ENCODE results near the gene MORN3.
A peak's percentile ranks its signal among the peaks of the same experiment; 100 is the strongest.
"Not testable (repeated sequence)": the region's sequence is repeated elsewhere in the genome, so short reads cannot be mapped to it uniquely, and the experiment has no call there.

Gene MORN3, protein sequence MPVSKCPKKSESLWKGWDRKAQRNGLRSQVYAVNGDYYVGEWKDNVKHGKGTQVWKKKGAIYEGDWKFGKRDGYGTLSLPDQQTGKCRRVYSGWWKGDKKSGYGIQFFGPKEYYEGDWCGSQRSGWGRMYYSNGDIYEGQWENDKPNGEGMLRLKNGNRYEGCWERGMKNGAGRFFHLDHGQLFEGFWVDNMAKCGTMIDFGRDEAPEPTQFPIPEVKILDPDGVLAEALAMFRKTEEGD

DNA sequence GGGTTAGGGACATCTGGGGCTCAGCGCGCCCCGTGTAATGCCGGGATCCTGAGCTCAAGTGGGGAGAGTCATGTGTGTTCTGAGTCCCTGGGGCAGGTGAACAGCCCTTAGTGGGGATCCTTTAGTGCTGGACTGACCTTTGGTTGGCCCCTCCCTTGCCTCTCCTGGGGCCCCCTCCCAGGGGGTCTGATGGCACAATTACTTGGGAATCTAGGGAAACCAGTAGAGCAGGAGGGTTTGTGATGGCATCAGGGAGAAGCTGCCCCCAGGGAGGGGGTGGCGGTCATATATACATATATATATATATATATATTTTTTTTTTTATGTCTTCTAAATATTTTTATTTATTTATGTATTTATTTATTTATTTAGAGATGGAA is at the start of gene MORN3:
TSS of gene MORN3 (minus strand) at position 134 of the 380 bp plus-strand sequence. CDS start 171 bp downstream, outside the sequence.
- DNase-seq, result no peak

DNA sequence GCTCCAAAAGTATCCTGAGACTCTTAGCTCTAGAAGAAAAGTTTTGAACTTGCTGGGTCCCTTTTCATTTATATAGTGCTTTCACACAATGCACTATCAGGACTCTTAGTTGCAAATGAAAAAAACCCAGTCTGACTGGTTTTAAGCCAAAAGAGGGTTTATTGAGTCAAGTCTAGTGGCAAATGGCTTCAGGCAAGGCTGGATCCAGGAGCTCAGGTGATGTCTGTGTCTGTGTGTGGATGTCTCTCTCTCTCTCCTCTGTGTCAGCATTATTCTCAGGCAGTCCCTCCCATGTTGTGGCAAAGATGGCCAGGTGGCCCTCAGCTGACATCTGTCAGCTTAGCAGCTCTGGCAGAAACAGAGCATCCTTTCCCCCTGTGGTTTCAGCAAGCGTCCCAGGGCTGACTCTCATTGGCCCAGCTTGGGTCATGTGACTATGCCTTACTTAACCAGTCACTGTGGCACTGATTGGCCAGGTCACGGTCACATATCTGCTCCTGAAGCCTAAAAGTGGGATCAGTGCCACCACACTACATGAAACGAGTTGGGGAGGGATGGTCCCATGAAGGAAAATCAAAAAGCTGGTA is 49.3 kb upstream of the MORN3 start:
- peak; percentile 31 for DNase-seq

DNA sequence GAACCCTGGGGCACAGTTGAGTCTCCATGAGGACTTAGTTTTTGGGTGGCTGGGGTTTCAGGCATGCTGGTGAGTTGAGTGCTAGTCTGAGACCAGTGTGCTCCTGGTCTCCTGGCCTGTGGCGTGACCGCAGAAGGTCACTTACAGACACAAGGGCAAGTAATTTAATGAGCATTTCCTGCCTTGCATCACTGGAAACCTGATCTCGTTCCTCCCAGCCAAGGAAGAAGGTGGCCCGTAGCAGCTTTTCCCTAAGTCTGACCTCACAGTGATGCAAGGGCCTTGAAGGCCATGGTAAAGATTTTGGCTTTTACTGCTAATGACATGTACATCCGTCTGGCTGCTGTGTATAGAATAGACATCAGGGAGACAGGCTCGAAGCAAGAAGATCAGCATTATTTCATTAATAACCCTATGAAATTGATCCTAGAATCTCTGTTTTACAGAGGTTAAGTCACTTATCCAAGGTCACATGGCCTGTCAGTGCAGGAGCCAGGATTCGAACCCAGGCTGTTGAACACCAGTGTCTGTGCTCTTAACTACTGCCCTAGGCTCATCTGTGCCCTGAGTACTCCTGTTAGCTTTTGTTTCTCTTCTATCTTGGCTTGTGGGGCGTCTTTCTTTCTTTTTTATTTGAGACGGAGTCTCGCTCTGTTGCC is 47.7 kb upstream of the MORN3 start:
- no peak for DNase-seq

DNA sequence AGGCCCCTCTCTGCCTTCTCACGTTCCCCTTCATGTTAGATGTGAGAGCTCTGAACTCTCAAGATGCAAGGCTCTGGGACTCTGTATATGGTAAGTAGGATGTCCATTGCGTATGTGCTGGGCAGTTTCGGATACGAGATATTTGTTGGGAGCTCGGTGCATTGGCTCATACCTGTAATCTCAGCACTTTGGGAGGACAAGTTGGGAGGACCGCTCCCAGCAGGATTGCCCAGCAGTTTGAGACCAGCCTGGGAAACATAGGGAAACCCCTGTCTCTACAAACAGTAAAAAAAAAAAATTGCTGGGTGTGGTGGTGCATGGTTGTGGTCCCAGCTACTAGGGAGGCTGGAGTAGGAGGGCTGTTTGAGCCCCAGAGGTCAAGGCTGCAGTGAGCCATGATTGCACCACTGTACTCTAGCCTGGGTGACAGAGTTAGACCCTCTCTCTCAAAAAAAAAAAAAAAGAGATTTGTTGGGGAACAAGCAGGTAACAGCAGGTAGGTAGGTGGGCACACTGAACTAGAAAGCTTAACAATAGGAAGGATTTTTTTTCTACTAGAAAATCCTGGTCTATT is 46.5 kb upstream of the MORN3 start:
- DNase-seq, result no peak

DNA sequence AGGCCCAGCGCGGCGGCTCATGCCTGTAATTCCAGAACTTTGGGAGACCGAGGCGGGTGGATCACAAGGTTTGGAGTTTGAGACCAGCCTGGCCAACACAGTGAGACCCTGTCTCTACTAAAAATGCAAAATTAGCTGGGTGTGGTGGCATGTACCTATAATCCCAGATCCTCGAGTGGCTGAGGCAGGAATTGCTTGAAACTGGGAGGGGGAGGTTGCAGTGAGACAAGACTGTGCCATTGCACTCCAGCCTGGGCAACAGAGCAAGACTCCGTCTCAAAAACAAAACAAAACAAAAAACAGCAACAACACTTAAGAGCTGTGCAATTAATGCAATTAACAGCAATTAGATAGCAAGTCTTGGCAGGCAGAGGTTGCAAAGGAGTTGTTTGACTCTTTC is 45.6 kb upstream of the MORN3 start:
- DNase-seq, result not testable (repeated sequence)

DNA sequence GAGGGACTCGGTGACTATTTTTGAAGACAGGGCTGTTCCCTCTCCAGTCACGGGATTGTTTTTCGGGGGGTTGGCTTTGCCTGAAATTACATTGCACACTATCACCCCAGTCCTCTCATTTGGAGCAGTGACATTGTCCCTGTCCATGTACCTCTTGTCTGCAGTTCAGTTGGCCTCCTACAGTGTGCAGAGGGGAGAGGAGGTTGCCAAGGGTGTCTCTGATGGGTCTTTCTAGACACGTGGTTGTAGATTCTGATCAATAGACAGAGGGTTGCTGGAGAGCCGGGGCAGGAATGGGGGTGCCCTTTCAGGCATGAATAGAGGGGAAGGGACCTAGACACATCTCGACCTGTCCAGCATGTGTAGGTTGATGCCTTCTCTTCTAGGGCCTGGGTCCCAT is 44.3 kb upstream of the MORN3 start:
- DNase-seq, result no peak

DNA sequence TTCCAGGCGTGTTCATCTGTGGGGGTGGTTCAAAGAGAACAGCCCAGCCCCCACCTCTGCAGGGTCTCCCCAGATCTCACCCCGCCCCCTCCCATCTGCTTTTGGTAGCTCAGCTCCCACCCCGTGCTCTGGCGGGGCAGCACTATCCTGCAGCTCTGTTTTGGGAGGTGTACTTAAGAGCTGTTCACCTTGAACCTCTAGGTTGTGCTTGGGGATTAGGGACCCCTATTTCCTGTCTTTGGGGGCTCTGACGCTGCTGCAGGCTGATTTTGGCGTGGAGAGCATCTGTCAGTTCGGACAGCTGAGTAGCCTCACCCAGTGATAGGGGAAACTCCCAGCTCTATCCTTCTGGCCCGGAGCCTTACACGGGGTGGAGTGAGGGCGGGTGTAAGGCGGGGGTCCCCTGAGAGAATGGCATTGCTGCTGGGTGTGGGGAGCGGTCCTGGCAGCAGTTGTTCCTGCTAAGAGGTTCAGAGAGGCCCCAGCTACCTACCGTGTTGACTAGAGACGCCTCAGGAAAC is 43.9 kb upstream of the MORN3 start:
- DNase-seq, result no peak

DNA sequence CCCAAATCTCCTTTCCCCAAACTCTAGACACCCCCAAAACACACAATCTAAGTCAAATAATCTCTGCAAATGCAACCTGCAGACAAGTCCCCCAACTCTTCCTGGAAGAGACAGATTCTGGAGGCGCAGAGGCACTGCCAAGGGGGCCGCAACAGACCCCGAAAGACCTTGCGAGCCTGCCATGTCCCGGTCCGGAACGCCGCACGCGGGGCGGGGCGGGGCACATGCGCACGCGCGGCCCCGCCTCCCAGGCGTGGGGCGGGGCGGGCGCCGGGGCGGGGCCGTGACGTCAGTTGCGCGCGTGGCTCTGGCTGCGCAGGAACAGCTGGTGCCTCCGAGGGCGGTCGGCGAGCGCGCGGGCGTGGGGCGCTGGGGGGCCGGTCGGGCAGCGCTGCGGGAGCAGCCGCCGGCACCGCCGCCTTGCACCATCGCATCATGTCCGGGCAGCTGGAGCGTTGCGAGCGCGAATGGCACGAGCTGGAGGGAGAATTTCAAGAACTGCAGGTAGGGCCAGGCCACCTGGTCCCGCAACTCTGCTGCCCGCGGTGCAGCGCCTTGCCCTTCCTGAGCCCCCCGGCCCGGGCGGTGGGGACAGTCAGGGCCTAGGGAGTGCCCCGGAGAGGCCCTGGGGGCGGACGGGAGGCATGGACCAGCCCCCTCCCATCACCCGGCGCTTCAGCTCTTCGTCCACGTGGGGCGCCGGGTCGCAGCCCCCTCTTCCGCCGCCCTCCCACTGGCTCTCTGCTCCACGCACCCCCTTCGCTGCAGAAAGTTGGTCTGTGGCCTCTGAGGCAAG is 43.2 kb upstream of the MORN3 start, which contains the start of gene TMEM120B:
TSS of gene TMEM120B (plus strand) at position 292 of the 796 bp plus-strand sequence. CDS start at position 436, 144 bp downstream.
- peak; percentile 88 for DNase-seq

DNA sequence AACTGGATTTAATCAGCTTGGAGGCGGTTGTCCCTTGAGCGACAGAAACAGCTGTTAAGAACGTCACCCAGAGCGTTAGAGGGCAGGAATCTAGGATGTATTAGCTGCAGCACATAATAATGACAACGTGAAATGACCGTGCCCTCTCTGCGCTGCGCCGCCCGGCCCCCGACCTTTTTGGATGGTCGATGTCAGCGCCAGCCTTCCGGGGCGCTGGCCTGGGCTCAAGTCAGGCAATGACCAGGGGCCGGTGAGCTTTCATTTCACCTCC is 42.7 kb upstream of the MORN3 start:
- no peak for DNase-seq

DNA sequence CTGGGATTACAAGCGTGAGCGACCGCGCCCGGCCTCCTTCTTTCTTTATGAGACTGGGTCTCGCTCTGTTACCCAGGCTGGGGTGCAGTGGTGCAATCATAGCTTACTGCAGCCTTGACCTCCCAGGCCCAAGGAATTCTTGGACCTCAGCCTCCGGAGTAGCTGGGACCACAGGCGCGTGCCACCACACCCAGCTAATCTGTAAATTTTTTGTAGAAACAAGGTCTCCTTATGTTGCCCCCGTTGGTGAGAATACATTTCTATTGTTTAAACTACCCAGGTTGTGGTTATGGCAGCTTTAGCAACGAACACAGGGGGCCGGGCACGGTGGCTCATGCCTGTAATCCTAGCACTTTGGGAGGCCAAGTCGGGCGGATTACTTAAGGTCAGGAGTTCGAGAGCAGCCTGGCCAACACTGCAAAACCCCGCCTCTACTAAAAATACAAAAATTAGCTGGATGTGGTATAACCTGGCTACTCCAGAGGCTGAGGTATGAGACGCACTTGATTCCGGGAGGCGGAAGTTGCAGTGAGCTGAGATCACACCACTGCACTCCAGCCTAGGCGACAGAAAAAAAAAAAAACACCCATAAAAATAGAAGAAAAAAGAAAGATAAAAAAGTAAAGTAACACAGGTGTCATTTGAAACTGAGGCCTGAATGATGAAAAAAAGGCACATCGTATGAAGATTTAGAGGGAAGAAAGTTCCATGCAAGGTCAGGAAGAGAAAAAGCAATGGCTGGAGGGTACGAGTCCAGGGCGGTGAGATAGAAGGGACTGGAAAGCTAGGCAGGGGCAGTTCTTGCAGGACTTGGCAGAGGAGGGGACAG is 42.1 kb upstream of the MORN3 start:
- peak; percentile 24 for DNase-seq

DNA sequence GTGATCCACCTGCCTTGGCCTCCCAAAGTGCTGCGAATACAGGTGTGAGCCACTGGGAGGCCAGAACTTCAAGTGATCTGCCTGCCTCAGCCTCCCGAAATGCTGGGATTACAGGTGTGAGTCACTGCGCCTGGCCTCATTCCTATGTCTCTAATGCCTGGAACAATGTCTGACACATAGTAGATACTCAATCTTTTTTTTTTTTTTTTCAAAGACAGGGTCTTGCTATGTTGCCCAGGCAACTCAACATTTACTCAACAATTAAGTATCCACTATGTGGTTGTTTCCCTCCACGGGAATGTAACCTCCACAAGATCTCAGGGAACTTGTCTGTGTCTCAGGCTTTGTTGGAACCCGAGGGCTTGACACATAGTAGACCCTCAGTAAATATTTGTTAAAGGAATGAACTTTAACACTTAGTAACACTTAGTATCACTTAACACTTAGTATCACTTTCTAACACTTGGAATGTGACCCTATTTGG is 40.1 kb upstream of the MORN3 start:
- DNase-seq, result no peak

DNA sequence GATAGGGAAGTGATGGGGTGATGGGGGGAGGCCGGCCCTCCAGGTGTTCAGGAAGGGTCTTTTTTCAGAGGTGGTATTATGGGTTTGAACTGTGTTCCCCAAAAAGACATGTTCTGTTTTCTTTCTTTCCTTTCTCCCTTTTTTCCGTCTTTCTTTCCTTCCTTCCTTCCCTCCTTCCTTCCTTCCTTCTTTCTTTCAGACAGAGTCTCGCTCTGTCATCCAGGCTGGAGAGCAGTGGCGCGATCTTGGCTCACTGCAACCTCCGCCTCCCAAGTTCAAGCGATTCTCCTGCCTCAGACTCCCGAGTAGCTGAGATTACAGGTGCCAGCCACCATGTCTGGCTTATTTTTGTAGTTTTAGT is 39.6 kb upstream of the MORN3 start:
- DNase-seq, result not testable (repeated sequence)

DNA sequence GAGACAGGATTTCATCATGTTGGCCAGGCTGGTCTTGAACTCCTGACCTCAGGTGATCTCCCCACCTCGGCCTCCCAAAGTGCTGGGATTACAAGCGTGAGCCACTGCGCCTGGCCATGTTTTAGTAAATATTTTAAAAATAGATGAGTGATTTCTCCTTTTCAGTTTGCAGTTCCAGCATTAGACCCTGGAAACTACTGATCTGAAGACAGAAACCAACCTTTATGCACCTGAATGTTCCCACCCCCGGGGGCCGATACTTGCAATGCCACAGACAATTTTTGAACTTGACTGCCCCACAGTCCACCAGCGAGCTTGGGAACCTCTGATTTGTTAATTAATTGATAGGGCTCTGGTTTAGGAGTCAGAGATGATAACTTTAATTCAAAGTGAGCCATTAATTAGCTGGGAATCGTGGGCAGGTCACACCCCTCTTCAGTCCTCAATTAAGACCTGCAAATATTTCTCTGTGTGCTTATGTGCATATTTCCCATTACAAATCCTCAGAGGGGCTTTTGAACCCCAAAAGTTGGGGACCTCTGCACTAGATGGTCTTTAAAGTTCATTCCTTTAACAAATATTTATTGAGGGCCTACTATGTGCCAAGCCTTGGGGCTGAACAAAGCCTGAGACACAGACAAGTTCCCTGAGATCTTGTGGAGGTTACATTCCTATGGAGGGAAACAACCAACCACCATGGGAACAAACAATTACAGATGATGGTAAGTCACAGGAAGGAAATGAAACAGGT is 39.0 kb upstream of the MORN3 start:
- no peak for DNase-seq

DNA sequence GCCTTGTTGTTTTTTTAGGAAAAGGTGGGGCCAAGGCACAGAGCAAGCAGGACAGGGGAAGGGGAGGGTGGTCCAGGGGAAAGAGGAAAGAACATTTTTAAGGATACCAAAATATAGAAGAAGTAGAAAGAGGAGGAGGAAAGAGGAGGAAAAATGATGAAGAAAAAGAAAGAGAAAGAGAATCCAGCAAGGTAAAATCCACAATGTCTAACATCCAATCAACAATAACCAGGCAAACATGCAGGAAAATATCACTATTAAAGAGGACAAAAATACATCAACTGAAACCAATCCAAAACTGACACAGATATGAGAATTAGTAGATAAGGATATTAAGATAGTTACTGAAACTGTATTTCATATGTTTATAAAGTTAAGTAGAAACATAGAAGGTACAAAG is 36.1 kb upstream of the MORN3 start:
- DNase-seq, result no peak

DNA sequence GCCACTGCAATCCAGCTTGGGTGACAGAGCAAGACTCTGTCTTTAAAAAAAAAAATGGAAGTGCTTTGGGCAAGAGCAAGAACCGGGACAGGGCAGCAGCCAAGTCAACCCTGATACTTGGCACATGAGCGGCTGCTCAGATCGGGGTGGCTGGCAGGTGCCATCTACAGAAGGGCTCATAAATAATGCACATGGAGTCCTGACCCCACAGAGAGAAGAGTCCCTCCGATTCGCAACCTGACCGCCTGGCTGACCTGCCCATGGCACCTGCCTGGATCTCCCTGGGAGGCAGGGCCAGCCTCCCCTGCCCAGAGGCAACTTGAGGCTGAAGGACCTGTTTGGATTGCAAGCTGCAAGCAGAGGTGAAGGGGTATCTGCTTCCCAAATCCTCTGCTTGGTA is 33.5 kb upstream of the MORN3 start:
- no peak for DNase-seq

DNA sequence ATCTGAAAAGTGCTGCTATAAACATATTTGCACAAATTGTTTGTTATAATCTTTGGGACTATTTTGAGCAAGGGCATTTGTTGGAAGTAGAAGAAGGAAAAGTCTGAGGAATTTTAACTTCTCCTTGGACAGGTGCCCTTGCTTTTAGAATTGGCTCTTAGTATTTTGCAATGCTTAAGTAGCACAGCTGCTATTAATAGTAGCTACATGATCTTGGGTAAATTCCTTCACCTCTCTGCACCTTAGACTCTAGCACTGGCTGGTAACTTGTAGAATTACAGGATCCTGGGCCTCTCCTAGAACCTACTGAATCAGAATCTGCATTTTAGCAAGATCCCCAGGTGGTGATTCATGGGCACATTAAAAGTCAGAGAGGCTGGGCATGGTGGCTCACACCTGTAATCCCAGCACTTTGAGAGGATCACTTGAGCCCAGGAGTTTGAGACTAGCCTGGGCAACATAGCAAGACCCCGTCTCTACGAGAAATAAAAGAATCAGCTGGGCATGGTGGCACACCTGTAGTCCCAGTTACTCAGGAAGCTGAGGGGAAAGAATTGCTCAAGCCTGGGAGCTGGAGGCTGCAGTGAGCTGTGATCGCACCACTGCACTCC is 32.3 kb upstream of the MORN3 start:
- DNase-seq, result no peak

DNA sequence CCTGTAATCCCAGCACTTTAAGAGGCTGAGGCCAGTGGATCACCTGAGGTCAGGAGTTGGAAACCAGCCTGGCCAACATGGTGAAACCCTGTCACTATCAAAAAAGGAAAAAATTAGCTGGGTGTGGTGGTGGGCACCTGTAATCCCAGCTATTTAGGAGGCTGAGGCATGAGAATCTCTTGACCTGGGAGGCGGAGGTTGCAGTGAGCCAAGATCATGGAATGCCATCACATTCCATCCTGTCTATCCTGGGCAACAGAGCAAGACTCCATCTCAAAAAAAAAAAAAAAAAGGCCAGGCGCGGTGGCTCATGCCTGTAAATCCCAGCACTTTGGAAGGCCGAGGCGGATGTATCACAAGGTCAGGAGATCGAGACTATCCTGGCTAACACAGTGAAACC is 28.4 kb upstream of the MORN3 start:
- DNase-seq, result not testable (repeated sequence)

DNA sequence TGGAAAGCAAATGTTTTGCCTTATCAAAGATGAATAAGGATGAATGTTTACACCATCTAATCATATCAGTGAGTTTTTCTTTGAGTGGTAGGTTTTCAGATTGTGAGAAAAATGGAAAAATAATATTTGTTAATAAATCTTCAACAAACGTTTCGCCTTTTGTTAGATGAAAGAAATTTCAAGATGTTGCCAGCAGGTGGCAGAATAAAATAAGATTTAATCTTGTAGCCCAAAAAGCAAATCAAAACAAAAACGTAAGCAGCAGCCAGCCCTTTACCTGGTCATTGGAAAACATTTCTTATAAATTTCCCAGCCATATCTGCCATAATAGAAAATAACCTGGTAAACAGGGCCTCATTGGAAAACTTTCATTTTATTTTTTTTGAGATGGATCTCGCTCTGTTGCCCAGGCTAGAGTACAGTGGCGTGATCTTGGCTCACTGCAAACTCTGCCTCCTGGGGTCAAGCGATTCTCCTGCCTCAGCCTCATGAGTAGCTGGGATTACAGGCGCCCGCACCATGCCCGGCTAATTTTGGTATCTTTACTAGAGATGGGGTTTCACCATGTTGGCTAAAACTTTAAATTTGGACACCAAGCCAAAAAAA is 27.7 kb upstream of the MORN3 start:
- no peak for DNase-seq

DNA sequence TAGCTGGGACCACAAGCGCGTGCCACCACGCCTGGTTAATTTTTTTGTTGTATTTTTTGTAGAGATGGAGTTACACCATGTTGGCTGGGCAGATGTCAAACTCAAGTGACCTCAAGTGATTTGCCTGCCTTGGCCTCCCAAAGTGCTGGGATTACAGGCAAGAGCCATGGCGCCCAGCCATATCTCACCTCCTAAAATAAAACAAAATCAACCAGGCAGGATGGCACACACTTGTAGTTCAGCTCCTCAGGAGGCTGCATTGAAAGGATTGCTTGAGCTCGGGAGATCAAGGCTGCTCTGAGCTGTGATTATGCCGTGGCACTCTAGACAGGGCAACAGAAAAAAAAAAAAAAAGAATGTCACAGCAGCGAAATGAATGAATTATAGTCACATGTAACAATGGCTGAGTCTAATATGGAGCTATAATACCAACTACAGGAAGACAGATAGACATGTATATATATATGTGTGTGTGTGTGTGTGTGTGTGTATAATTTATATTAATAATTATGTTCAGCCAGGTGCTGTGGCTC is 23.8 kb upstream of the MORN3 start:
- DNase-seq, result no peak

DNA sequence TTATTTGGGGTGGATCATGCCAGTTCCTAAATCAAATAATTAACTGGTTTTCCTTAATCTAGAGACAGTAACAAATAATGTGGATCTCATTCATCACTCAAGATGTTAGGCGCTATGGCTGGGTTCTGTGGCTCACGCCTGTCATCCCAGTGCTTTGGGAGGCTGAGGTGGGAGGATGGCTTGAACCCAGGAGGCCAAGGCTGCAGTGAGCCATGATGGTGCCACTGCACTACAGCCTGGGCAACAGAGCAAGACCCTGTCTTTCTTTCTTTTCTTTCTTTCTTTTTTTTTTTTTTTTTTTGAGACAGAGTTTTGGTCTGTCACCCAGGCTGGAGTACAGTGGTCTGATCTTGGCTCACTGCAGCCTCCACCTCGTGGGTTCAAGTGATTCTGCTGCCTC is 23.3 kb upstream of the MORN3 start:
- DNase-seq, result not testable (repeated sequence)

Data from stimulated activated CD8-positive, alpha-beta memory T cell treated with anti-CD3 and anti-CD28 coated beads, Interleukin-4, amount 100 ng/mL, for 48 hours (primary cell).